NCI-H748 treated with DMSO at 0.1 percent for 48 hours (cell line): Measurements from ENCODE around the gene BLVRB.
"Not testable (repeated sequence)": the region's sequence is repeated elsewhere in the genome, so short reads cannot be mapped to it uniquely, and the experiment has no call there.

Experiments
- DNase-seq: peaks from one replicate; lab custom pipeline; 2025; lab: John Stamatoyannopoulos, UW

Gene BLVRB

GRCh38 chr19:40422748-40423566, 42.6 kb downstream of the BLVRB start:
- no peak for DNase-seq

DNA sequence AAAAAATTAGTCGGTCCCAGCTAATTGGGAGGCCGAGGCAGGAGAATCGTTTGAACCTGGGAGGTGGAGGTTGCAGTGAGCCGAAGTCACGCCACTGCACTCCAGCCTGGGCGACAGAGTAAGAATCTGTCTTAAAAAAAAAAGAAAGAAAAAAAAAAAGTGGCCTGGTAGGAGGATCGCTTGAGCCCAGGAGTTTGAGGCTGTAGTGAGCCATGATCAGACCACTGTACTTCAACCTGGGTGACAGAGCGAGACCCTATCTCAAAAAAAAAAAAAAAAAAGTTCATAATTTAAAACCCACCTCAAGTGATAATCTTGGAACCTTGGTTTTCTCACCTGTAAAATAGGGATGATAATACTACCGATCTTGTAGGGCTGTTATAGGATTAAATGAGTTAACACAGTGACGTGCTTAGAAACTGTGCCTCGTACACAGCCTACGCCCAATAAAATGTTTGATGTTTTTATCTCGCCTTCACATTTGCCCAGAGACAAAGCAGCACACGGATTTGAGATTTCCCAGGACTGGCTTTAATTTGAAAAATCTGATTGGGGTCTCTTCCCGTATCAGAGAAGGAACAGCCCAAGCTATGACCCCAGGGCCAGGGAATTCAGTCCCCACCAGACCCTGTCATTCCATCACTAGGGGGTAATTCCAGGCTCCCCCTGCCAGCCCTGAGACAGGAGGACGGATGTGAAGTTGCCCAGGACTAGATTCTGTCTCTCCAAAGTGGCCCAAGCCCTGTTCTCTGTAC, 43.4 kb downstream of the BLVRB start:
- DNase-seq: no peak

GRCh38 chr19:40420766-40421765, 44.5 kb downstream of the BLVRB start:
- DNase-seq: peak; percentile 69

GRCh38 chr19:40420451-40420765, 45.1 kb downstream of the BLVRB start:
- DNase-seq: no peak

- DNase-seq: no peak
Observed at GRCh38 chr19:40419780-40420179, 45.8 kb downstream of the BLVRB start.

DNA sequence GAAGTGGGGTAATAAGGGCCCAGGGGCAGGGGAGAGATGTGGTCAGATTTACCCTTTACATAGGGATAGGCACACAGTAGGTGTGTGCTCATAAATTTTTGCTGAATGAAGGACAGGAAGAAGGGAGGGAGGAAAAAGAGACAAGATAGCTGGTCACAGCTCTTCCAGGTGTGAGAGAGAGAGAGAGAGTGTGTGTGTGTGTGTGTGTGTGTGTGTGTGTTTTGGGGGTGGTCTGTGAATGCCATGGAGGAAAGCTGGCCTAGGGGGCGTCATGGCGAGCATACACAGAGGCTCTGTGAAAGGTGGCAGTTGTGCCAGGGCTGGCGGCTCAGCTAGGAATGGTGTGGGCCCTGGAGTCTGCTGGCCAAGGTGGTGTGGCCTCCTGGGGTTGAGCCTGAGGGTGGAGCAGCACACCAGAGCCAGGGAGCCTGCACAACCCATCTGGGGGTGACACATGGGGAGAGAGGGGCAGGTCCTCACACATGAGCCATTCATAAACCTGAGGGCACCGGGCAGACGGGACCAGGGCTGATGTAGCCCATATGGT, 46.4 kb downstream of the BLVRB start:
- DNase-seq: no peak

GRCh38 chr19:40418040-40418439, 47.5 kb downstream of the BLVRB start:
- DNase-seq: no peak

- no peak for DNase-seq
Observed at GRCh38 chr19:40417643-40417981, 47.9 kb downstream of the BLVRB start.

GRCh38 chr19:40416918-40417642, 48.5 kb downstream of the BLVRB start:
- DNase-seq: no peak

- no peak for DNase-seq
Observed at GRCh38 chr19:40415768-40416167, 49.8 kb downstream of the BLVRB start.

DNA sequence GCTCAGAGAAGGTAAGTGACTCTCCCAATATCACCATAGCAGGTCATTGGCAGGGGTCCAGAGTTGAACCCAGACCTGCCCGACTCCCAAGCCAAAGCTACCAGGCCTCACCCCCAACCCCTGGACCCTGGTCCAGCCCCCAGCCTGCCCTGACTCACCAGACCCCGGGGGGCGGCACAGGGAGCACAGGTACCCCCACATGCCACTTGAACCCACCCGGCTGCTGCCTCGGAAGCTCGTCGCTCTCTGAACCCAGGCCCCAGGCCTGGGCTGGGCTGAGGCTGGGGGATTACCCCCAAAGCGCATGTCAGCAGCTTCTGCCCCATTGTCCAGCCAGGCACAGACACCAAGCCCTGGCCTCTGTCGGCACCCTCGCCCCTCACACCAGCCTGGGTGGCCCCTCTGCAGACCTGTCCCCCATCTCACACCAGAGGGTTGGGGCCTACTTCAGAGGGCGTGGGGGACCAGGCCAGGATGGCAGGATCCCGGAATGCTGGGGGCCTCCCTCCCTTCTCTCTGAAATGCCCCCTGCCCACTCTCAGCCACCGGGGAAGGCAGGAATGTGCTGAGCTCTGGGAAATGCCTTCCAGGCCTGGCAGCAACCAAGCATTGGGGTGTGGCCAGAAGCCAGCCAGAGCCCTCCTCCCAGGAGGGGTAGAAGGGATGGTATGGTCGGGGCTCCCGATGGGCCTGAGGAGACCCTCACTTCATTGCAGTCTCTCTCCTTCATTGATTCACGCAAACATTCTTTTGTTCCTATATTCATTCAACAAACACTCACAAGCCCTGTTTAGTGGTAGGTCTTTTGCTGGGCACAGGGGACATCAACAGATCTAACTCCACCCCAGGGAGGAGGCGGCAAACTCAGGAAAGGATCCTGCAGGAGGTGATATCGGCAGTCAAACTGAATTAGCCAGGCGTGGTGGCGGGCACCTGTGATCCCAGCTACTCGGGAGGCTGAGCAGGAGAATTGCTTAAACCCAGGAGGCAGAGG, 50.7 kb downstream of the BLVRB start:
- no peak for DNase-seq

DNA sequence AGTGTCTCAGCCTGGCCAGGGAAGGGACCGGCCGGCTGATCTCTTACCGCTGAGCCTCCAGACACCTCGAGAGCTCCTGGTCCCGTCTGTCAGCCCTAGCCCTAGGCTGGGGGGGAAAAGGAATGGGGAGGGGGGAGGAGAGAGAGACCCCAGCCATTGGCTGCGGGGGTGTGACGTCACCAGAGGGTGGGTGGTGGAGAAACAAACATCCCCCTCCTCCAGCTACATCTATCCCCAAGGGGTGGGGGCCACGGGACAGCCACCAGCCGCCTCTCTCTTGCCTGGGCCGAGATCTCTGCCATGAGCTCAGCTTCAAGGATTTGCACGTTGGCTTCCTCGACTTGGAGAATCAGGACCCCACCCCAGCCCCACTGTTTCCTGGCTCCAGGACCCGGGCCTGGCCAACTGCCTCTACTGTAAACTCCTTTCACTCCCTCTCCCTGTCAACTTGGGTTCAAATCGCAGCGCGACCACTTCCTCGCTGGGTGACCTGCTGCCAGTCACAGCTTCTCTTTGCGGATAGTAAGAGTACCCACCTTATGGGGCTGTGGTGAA, 52.2 kb downstream of the BLVRB start, which contains the start of gene PRX:
PRX (minus strand) TSS at position 88 of the 555 bp plus-strand sequence. CDS start 5,446 bp downstream, outside the sequence.
- DNase-seq: no peak

GRCh38 chr19:40412866-40413265, 52.7 kb downstream of the BLVRB start:
- no peak for DNase-seq

GRCh38 chr19:40411958-40412499, 53.5 kb downstream of the BLVRB start:
- DNase-seq: no peak

DNA sequence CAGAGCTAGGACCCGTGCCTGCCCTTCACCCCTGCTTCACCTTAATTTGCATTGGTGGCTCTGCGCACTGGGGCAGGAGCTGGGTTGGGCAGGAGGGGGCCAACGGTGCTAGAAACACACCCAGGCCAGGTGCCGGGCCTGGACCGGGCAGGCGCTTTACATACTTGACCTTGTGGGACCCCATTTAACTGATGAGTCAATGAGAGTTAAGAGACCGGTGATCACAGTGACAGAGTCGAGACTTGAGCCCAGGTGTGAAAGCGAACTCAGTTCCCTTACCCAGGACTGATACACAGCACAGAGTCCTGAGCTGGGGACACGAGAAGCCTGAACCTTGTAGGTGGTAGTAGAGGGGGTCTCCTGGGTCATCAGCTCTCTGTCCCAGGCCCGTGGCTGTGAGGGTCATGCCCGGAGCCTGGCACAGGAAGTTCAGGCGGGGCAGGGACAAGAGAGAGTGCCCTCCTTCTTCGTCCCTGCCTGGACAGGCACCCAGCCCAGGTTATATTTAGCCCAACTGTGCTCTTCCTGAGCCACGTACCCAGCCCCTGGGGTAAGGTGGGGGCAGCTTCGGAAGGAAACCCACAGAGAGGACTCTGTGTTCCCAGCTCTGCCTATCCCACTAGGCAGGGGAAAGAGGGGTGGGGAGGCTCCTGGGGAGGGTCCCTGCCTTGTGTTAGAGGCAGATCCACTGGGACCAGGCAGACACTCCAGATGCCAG, 54.3 kb downstream of the BLVRB start:
- no peak for DNase-seq

- no peak for DNase-seq
Observed at GRCh38 chr19:40410030-40410389, 55.5 kb downstream of the BLVRB start.

DNA sequence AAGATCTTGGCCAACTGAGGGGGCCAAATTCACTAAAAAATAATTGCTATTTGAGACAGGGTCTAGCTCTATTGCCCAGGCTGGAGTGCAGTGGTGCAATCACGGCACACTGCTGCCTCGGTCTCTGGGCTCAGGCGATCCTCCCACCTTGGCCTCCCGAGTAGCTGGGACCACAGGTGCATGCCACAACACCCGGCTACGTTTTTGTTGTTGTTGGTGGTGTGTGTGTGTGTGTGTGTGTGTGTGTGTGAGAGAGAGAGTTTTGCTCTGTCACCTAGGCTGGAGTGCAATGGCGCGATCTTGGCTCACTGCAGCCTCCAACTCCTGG, 57.0 kb downstream of the BLVRB start:
- not testable (repeated sequence) for DNase-seq

DNA sequence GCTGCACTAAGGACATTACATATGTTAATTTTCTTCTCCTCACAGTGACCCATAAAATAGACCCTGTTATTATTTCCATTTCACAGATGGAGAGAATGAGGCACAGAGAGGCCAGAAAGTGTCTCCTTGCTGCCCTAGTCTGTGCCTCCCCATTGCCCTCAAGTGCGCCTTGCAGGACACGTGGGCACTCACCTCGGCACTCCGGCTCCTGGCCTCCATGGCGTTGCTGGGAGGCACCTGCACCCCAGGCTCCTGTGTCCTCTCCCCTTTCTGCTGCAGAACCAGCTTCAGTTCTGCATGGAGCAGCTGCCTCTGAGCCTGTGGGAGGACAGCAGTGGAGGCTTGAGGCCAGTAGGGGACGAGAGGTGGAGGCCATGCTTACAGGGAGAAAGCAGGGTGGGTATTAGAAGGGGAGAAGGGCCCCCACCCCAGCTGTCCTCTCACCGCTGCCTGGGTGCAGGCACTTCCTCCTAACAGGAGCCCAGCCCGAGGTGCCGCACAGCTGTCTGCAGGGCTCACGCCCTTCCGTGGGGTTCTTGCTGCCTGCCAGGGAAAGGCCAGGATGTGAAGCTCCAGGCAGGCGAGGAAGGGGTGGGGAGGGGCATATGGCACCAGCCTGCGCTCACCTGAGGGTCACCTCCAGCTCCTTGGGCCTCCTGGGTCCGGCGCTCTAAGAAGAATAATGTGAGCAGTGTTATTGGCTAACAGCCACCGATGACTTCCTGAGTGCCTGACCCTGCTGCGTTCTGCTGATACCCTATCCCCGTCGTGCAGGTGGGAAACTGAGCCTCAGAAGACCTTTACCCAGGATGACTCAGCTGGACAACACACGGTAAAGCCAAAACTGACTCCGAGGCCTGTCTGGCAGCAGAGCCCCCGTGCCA, 57.6 kb downstream of the BLVRB start:
- no peak for DNase-seq
